CD4-positive, alpha-beta T cell treated with Interleukin-10 for 1 hour (primary cell): Measurements from ENCODE around the gene VAV1.
"Not testable (repeated sequence)": the region's sequence is repeated elsewhere in the genome, so short reads cannot be mapped to it uniquely, and the experiment has no call there.

Experiments used
- DNase-seq: peaks from one replicate; pipeline ENCODE4 v3.0.0-alpha.2; 2020

The VAV1 gene

GRCh38 chr19:6822311-6822670 is 49.8 kb downstream of the VAV1 start:
- no peak for DNase-seq

- DNase-seq = no peak
Measured at GRCh38 chr19:6825076-6825774, 52.7 kb downstream of the VAV1 start.

GRCh38 chr19:6826281-6826920 is 53.9 kb downstream of the VAV1 start:
- no peak for DNase-seq

- DNase-seq = no peak
Measured at GRCh38 chr19:6828306-6828697, 55.8 kb downstream of the VAV1 start.

- peak; percentile 36 for DNase-seq
Measured at GRCh38 chr19:6828698-6829633, 56.5 kb downstream of the VAV1 start.

- DNase-seq = not testable (repeated sequence)
Measured at GRCh38 chr19:6829829-6830228, 57.3 kb downstream of the VAV1 start.

GRCh38 chr19:6831084-6831483 is 58.6 kb downstream of the VAV1 start:
- DNase-seq = not testable (repeated sequence)

GRCh38 chr19:6832412-6832811 is 59.9 kb downstream of the VAV1 start:
- no peak for DNase-seq

- DNase-seq = no peak
Measured at GRCh38 chr19:6833166-6833790, 60.8 kb downstream of the VAV1 start.

GRCh38 chr19:6834433-6834832 is 61.9 kb downstream of the VAV1 start:
- no peak for DNase-seq

- DNase-seq = no peak
Measured at GRCh38 chr19:6835501-6835900, 63.0 kb downstream of the VAV1 start.

- DNase-seq = no peak
Measured at GRCh38 chr19:6837525-6837924, 65.0 kb downstream of the VAV1 start.

GRCh38 chr19:6838062-6838655 is 65.7 kb downstream of the VAV1 start:
- DNase-seq = no peak

GRCh38 chr19:6842871-6843607 is 70.5 kb downstream of the VAV1 start:
- DNase-seq = no peak

- DNase-seq = no peak
Measured at GRCh38 chr19:6847828-6848200, 75.3 kb downstream of the VAV1 start.

GRCh38 chr19:6848986-6849385 is 76.5 kb downstream of the VAV1 start:
- DNase-seq = no peak

- DNase-seq = no peak
Measured at GRCh38 chr19:6849876-6850275, 77.4 kb downstream of the VAV1 start.

- no peak for DNase-seq
Measured at GRCh38 chr19:6851359-6851758, 78.9 kb downstream of the VAV1 start.

GRCh38 chr19:6852001-6852400 is 79.5 kb downstream of the VAV1 start:
- DNase-seq = no peak

- no peak for DNase-seq
Measured at GRCh38 chr19:6853868-6854267, 81.4 kb downstream of the VAV1 start.

- no peak for DNase-seq
Measured at GRCh38 chr19:6854758-6855157, 82.2 kb downstream of the VAV1 start.

- DNase-seq = no peak
Measured at GRCh38 chr19:6856749-6857372, 84.4 kb downstream of the VAV1 start.
